Urinary bladder (tissue), 4 donors: ENCODE results near the gene RGS12. TPM values are rescaled to one million over a fixed set of nuclear protein-coding genes. Genes with fewer than 3 reads are reported as not detected.

ENCODE experiments used
- DNase-seq: peaks from one replicate; pipeline ENCODE4 v3.0.0-alpha.2; 2015; ENCODE audit errors: extremely low spot score
- H3K27ac ChIP-seq: one replicate; pipeline ENCODE4 v1.5.1; 2013; ENCODE audit warnings: low read depth, mild to moderate bottlenecking, moderate library complexity
- H3K36me3 ChIP-seq: one replicate; pipeline ENCODE4 v1.6.1; 2013; ENCODE audit warnings: mild to moderate bottlenecking, moderate library complexity; ENCODE audit not compliant: insufficient read depth
- H3K4me1 ChIP-seq: one replicate; pipeline ENCODE4 v1.6.1; 2013; ENCODE audit warnings: mild to moderate bottlenecking, moderate library complexity; ENCODE audit not compliant: insufficient read depth
- H3K4me3 ChIP-seq: one replicate; pipeline ENCODE4 v1.5.1; 2013; ENCODE audit warnings: low read depth, low read length
- WGBS: extraction: QIAGEN DNeasy Blood & Tissue Kit; methylation state at CpG from one replicate; pipeline ENCODE4 v1.1.7; 2013; 5-methylcytosine and 5-hydroxymethylcytosine counted together
- polyA plus RNA-seq: library from polyadenylated mRNA; stranded (reverse); fragments of 200-250 nt; gene quantifications from one replicate; pipeline ENCODE4 v1.2.3, GENCODE V29; 2013
- total RNA-seq: library from RNA; depleted of rRNA; stranded (reverse); fragments of >200 nt; gene quantifications from one replicate; pipeline ENCODE4 v1.2.3, GENCODE V29; 2014
- donor health status: healthy with polysubstance abuse.
- donor health status: healthy.

RGS12 gene
- total and polyA plus RNA-seq, 2 donors: 28.4 to 51.6 TPM

DNA sequence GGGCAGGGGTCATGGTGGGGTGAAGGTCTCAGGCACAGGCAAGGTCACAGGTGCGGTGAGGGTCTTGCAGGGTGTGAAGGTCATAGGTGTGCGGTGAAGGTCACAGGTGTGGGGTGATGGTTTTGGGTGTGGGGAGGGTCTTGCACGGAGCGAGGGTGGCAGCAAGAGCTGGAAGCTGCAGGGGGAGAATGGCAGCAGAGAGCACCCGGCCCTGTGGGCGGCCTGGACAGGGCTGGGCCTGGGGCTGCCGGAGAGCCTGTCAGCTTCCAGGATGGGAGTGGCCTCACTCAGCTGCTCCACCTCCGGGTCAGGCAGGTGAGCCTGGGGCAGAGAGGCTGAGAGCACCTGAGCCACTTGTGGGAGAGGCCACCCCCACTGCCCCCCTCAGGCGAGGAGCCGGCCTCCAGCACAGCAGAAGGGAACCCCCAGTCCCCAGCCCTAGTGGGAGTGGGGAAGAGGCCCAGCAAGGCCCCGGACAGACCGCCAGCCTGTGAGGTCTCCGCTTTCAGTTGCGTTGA lies 42.3 kb upstream of the RGS12 start:
- no peak overlapping the region for H3K4me3 ChIP-seq
- H3K36me3 ChIP-seq: no peaks in the 10 kb centered on the region
- H3K27ac ChIP-seq: no peak overlapping the region
- WGBS: 87% methylated on average over 14 of the region's 14 CpGs
- H3K4me1 ChIP-seq: no peaks in the 10 kb centered on the region
- DNase-seq: no peak

DNA sequence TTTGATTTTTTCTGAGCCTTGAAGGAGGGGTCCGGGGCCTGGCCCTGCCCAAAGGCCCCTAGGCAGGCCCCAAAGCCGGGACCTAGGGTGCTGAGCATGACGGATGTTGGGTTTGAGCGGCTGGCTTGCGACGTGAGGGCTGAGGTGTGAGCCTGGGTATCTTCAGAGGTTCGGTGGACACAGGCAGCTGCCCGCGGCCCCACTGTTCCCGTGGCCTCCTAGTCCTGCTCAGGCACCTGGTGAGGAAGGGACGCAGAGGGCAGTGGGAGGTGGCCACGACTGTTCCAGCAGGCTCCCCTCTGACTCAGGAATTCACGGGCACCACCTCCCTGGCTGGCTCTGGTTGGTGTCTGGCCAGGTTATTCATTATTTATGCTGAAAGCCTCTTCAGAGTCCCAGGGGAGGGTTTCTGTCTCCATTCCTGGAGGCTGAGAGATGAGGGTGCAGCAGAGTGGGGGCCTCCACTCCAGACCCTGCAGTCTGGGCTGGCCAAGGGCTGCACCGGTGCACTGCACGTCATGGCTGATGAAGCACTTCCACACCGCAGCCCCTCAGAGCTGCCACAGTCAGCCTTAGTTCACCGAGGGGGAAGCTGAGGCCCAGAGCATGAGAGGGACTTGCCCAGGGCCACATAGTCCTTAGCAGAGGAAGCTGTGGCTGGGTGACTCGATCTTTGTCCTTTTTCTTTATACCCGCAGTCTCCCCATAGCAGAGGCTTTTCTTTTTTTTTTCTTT lies 41.7 kb upstream of the RGS12 start:
- 91% methylated on average over 19 of the region's 19 CpGs for WGBS
- no peak overlapping the region for H3K27ac ChIP-seq
- no peaks in the 10 kb centered on the region for H3K4me1 ChIP-seq
- no peak for DNase-seq
- H3K4me3 ChIP-seq: no peak overlapping the region
- H3K36me3 ChIP-seq: no peaks in the 10 kb centered on the region

DNA sequence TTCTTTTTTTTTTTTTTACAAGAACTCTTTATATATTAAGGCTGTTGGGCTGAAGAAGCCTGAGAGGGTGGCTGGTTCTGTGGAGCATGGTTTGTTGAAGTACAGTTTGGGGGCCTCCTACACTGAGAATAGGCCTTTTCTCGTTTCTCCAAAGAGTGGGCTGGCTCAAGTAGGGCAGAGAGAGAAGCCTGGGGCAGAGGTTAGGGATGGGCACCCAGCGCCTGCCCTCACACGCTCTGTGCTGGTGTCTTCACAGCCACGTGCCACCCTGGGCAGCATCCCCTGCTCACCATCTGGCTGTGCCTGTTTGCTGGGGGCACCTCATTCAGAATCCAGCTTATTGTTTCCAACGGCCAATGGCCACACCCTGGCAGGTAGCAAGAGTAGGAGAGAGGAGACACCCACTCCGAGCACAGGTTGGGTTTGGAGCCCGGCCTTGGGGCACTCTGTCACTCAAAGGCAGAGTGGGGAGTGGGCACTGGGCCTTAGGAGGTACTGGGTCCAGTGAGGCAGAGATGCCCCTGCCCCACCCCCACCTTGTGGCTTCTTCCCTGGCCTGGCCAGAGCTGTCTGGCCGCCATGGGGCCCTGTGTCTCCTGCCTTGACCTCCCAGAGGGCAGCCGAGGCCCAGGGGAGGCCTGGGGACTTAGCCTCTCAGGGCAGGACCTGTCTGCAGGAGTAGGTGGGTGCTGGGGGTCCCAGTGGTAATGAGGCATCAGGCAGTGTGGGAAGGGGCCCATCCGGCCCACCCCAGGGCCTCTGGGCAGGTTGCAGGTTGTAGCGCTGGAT lies 40.9 kb upstream of the RGS12 start:
- 94% methylated on average over 11 of the region's 11 CpGs for WGBS
- H3K4me3 ChIP-seq: no peak overlapping the region
- no peak for DNase-seq

DNA sequence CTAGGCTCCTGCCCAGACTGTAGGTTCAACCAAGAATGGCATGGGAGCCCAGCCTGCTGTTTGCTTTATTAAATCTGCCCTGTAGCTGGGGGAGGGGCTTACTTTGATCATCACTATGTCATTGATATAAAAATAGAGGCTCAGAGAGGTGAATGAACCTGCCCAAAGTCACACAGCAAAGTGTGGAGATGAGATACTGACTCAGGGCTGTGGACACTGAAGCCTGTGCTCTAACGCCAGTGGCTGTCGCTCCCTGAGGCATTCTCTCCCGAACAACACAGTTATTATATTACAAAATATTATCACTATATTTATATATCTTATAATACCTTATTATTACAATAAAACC lies 40.4 kb upstream of the RGS12 start:
- DNase-seq: no peak
- WGBS: 95% methylated on average over 3 of the region's 3 CpGs
- H3K4me3 ChIP-seq: no peak overlapping the region
- no peaks in the 10 kb centered on the region for H3K4me1 ChIP-seq
- no peaks in the 10 kb centered on the region for H3K36me3 ChIP-seq
- H3K27ac ChIP-seq: no peak overlapping the region

More for the DNA sequence above, 40.9 kb upstream of the RGS12 start:
- no peaks in the 10 kb centered on the region for H3K4me1 ChIP-seq
- no peak overlapping the region for H3K27ac ChIP-seq
- H3K36me3 ChIP-seq: no peaks in the 10 kb centered on the region

DNA sequence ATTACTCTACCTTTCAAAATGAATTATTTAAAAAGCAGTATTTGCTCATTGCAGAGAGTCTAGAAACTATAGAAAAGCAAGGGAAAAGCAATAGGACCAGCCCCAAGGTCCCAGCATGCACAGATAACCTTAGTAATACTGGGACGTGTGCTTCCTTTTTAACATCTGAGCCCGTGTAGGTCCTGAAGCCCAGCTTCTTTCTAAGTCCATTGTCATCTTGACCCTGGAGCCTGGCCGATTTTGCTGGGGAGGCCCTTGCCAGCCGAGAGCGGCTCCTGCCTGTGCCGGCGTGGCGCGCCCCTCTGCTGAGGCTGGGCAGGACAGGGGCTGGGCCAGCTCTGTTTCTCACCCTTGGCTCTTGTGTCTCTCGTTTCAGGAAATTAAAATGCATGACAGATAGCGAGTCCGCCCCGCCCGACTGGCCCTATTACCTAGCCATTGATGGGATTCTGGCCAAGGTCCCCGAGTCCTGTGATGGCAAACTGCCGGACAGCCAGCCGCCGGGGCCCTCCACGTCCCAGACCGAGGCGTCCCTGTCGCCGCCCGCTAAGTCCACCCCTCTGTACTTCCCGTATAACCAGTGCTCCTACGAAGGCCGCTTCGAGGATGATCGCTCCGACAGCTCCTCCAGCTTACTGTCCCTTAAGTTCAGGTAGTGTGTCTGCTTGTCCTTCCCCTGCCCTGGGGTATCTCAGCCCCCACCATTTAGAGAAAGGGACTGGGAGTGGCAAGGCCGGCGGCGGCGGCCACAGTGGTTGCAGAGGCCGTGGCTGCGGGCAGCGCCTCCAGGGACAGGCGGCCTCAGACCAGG lies 39.8 kb upstream of the RGS12 start:
- no peak overlapping the region for H3K4me3 ChIP-seq
- no peaks in the 10 kb centered on the region for H3K4me1 ChIP-seq
- no peak overlapping the region for H3K27ac ChIP-seq
- WGBS: 91% methylated on average over 38 of the region's 38 CpGs
- H3K36me3 ChIP-seq: no peaks in the 10 kb centered on the region
- DNase-seq: no peak

DNA sequence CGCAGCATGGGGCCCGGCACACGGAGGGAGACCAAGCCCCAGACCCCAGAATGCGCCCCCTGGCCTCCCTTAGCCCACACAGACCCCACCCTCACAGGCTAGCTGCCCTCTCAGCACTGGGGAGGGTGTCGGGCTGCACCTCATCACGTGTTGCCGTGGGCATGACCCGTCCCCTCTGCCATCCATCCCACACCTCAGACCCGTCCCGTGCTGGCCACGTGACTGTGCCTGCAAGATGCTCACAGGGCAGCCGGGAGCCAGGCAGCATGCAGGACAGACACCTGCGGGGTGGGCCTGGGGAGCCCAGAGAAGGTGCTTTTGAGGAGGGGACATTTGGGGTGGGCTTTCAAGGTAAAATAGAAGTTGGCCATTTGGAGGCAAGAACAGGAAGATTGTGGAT lies 39.0 kb upstream of the RGS12 start:
- no peaks in the 10 kb centered on the region for H3K4me1 ChIP-seq
- H3K4me3 ChIP-seq: no peak overlapping the region
- H3K27ac ChIP-seq: no peak overlapping the region
- 97% methylated on average over 13 of the region's 13 CpGs for whole genome bisulfite sequencing
- H3K36me3 ChIP-seq: no peaks in the 10 kb centered on the region
- no peak for DNase-seq

DNA sequence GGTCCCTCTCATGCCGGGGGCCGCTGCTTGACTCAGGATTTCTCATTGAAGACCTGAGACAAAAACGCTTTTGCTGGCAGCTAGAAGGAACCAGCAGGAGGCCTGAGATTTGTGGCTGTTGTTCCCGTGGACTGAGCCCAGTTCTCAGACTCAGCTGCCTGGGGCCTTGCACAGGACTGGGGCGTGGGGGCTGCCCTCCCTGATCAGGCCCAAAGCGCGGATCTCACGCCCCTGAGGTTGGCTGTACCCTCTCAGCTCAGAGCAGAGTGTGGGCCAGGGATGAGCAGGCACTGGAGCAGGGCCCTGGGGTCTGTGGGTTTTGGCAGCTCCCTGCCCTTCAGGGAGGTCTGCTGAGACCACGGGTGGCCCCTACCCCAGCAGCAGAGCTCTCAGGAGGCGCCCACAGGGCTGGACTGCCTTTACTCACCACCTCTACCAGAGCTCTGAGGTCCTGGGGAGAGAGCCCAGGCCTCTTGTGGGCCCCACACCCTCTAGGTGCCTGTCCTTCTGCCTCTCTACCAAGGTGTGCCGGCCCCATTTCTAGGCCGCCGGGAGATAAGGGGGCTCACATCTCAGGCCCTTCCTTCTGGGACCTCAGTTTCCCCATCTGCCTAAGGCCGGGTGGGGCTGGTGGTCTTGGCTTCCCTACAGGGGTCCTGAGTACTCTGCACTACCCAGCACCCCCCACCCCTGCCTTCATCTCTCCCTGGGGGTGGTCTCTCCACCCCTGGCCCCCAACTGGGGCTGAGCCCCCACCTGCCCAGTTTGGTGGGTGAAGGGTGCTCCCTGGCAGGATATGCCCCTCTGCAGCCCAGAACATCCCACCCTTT lies 38.3 kb upstream of the RGS12 start:
- DNase-seq: no peak
- no peaks in the 10 kb centered on the region for H3K4me1 ChIP-seq
- no peaks in the 10 kb centered on the region for H3K36me3 ChIP-seq
- WGBS: 89% methylated on average over 14 of the region's 14 CpGs
- no peak overlapping the region for H3K27ac ChIP-seq
- no peak overlapping the region for H3K4me3 ChIP-seq

- Histone ChIP-seq H3K4me1 (no peaks in the 10 kb centered on the region), H3K27ac (no peak overlapping the region), H3K4me3 (no peak overlapping the region), H3K36me3 (no peaks in the 10 kb centered on the region)
- 96% methylated on average over 36 of the region's 36 CpGs for WGBS
- no peak for DNase-seq
These were observed 37.1 kb upstream of the RGS12 start for GRCh38 chr4:3255611-3256186.

GRCh38 chr4:3256230-3257102 lies 36.4 kb upstream of the RGS12 start:
- 90% methylated on average over 21 of the region's 21 CpGs for WGBS

GRCh38 chr4:3257103-3257555 lies 35.7 kb upstream of the RGS12 start:
- WGBS: 92% methylated on average over 9 of the region's 9 CpGs

More at GRCh38 chr4:3256230-3257102, 36.4 kb upstream of the RGS12 start:
- no peak overlapping the region for H3K27ac ChIP-seq
- H3K36me3 ChIP-seq: no peaks in the 10 kb centered on the region
- DNase-seq: no peak
- H3K4me1 ChIP-seq: no peaks in the 10 kb centered on the region
- no peak overlapping the region for H3K4me3 ChIP-seq

DNA sequence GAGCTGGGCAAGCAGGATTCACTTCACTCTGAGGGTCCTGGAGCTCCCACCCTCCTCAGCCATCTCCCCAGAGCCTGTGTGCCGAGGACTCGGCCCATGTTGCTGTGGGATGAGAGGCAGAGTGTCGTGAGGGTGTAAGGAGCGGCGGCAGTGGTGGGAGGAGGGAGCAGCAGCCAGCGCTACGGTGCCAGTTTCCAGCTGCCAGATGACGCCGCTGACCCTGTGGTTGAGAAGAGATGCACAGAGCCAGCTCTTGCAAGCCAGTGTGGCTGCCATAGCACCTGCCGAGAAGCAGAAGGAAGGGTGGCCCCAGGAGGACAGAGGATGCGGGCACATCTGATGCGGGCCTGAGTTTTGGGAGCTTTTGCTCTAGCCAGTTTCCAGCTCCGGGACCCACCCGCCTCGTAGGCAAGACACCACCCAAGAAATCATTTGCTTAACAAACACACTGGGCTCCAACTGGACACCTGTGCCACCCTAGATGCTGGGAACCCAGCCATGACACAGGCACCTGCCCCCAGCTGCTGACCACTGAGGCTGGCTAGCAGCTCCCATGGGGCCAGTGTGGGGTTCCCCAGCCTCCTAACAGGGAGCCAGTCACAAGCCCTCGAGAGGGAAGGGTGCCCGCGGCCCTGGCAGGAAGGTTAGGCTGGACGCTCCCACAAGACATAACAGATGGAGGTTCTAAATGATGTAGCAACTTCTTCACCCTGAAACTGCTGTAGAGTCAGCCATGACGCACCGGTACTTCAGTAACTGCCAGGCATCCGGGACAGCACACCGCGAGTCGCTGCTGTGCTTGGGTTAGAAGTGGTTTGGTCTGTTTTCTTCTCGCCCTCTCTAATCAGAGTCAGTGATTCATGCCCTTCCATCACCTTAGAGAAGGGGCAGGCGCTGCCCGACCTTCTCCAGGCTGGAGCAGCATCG lies 35.0 kb upstream of the RGS12 start:
- no peak for DNase-seq
- 92% methylated on average over 29 of the region's 29 CpGs for WGBS
- no peaks in the 10 kb centered on the region for H3K36me3 ChIP-seq
- no peak overlapping the region for H3K27ac ChIP-seq
- no peaks in the 10 kb centered on the region for H3K4me1 ChIP-seq
- H3K4me3 ChIP-seq: no peak overlapping the region

More at GRCh38 chr4:3257103-3257555, 35.7 kb upstream of the RGS12 start:
- no peak overlapping the region for H3K27ac ChIP-seq
- no peaks in the 10 kb centered on the region for H3K36me3 ChIP-seq
- H3K4me3 ChIP-seq: no peak overlapping the region
- no peak for DNase-seq
- no peaks in the 10 kb centered on the region for H3K4me1 ChIP-seq
